ENCODE measurements around the gene PLXNB1. TPM values are rescaled to one million over a fixed set of nuclear protein-coding genes. Genes with fewer than 3 reads are reported as not detected.

PLXNB1 gene
- total and polyA plus RNA-seq, 2 of the 13 experiments (the other 11 are each of a cell fraction or from before 2014, with no cell fraction given) = 86.0 to 143 TPM

DNA sequence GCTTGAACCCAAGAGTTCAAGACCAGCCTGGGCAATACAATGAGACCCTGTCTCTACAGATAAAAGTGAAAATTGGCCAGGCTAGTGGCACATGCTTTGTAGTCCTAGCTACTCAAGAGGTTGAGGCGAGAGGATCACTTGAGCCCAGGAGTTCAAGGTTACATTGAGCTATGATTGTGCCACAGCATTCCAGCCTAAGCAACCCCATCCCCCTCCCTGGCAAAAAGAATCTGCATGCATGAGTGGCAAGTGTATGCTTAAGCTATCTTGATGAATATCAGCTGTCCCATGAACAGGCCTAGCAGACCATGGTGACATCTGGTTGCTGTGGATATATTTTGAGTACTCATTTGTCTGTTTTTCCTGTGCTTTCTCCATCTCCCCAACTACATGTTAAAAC lies 21.4 kb upstream of the PLXNB1 start (continued):
- TF ChIP-seq, protein P1, sequence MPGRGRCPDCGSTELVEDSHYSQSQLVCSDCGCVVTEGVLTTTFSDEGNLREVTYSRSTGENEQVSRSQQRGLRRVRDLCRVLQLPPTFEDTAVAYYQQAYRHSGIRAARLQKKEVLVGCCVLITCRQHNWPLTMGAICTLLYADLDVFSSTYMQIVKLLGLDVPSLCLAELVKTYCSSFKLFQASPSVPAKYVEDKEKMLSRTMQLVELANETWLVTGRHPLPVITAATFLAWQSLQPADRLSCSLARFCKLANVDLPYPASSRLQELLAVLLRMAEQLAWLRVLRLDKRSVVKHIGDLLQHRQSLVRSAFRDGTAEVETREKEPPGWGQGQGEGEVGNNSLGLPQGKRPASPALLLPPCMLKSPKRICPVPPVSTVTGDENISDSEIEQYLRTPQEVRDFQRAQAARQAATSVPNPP (CRISPR knock-in tag; IDR thresholded peaks at IDR 0.05) = no peak
- TF ChIP-seq ZSCAN25 (CRISPR knock-in tag; IDR thresholded peaks at IDR 0.05) = no peak
- TF ChIP-seq TBX3 (IDR thresholded peaks at IDR 0.05; ENCODE audit: borderline replicate concordance) = no peak
- TF ChIP-seq BCL6 (CRISPR knock-in tag; IDR thresholded peaks at IDR 0.05) = no peak
- TF ChIP-seq CCDC6 (CRISPR knock-in tag; IDR thresholded peaks at IDR 0.05) = no peak
- TF ChIP-seq, protein P2, sequence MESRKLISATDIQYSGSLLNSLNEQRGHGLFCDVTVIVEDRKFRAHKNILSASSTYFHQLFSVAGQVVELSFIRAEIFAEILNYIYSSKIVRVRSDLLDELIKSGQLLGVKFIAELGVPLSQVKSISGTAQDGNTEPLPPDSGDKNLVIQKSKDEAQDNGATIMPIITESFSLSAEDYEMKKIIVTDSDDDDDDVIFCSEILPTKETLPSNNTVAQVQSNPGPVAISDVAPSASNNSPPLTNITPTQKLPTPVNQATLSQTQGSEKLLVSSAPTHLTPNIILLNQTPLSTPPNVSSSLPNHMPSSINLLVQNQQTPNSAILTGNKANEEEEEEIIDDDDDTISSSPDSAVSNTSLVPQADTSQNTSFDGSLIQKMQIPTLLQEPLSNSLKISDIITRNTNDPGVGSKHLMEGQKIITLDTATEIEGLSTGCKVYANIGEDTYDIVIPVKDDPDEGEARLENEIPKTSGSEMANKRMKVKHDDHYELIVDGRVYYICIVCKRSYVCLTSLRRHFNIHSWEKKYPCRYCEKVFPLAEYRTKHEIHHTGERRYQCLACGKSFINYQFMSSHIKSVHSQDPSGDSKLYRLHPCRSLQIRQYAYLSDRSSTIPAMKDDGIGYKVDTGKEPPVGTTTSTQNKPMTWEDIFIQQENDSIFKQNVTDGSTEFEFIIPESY (CRISPR knock-in tag; IDR thresholded peaks at IDR 0.05) = no peak
- TF ChIP-seq, protein P3, sequence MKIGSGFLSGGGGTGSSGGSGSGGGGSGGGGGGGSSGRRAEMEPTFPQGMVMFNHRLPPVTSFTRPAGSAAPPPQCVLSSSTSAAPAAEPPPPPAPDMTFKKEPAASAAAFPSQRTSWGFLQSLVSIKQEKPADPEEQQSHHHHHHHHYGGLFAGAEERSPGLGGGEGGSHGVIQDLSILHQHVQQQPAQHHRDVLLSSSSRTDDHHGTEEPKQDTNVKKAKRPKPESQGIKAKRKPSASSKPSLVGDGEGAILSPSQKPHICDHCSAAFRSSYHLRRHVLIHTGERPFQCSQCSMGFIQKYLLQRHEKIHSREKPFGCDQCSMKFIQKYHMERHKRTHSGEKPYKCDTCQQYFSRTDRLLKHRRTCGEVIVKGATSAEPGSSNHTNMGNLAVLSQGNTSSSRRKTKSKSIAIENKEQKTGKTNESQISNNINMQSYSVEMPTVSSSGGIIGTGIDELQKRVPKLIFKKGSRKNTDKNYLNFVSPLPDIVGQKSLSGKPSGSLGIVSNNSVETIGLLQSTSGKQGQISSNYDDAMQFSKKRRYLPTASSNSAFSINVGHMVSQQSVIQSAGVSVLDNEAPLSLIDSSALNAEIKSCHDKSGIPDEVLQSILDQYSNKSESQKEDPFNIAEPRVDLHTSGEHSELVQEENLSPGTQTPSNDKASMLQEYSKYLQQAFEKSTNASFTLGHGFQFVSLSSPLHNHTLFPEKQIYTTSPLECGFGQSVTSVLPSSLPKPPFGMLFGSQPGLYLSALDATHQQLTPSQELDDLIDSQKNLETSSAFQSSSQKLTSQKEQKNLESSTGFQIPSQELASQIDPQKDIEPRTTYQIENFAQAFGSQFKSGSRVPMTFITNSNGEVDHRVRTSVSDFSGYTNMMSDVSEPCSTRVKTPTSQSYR (CRISPR knock-in tag; IDR thresholded peaks at IDR 0.05; ENCODE audit: borderline replicate concordance) = peak; percentile 93
- no peak for TF ChIP-seq RFX3 (CRISPR knock-in tag; IDR thresholded peaks at IDR 0.05)
- TF ChIP-seq U2AF1 (optimal IDR thresholded peaks at IDR 0.05; ENCODE audit: low read depth, low read length) = no peak
- peak; percentile 29; the same call in 1 of the 2 replicates for TF ChIP-seq THAP11 (CRISPR knock-in tag; IDR thresholded peaks at IDR 0.05)
- TF ChIP-seq ZNF781 (CRISPR knock-in tag; IDR thresholded peaks at IDR 0.05; ENCODE audit: borderline replicate concordance, not compliant biosample characterization) = no peak
- no peak for TF ChIP-seq ZNF451 (CRISPR knock-in tag; IDR thresholded peaks at IDR 0.05)
- peak; percentile 59 for TF ChIP-seq RARA (CRISPR knock-in tag; IDR thresholded peaks at IDR 0.05)
- TF ChIP-seq ZNF546 (CRISPR knock-in tag; conservative IDR thresholded peaks at IDR 0.05) = no peak
- TF ChIP-seq, protein P4, sequence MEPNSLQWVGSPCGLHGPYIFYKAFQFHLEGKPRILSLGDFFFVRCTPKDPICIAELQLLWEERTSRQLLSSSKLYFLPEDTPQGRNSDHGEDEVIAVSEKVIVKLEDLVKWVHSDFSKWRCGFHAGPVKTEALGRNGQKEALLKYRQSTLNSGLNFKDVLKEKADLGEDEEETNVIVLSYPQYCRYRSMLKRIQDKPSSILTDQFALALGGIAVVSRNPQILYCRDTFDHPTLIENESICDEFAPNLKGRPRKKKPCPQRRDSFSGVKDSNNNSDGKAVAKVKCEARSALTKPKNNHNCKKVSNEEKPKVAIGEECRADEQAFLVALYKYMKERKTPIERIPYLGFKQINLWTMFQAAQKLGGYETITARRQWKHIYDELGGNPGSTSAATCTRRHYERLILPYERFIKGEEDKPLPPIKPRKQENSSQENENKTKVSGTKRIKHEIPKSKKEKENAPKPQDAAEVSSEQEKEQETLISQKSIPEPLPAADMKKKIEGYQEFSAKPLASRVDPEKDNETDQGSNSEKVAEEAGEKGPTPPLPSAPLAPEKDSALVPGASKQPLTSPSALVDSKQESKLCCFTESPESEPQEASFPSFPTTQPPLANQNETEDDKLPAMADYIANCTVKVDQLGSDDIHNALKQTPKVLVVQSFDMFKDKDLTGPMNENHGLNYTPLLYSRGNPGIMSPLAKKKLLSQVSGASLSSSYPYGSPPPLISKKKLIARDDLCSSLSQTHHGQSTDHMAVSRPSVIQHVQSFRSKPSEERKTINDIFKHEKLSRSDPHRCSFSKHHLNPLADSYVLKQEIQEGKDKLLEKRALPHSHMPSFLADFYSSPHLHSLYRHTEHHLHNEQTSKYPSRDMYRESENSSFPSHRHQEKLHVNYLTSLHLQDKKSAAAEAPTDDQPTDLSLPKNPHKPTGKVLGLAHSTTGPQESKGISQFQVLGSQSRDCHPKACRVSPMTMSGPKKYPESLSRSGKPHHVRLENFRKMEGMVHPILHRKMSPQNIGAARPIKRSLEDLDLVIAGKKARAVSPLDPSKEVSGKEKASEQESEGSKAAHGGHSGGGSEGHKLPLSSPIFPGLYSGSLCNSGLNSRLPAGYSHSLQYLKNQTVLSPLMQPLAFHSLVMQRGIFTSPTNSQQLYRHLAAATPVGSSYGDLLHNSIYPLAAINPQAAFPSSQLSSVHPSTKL (CRISPR knock-in tag; IDR thresholded peaks at IDR 0.05) = peak; percentile 58; the same call in 1 of the 2 replicates
- TF ChIP-seq, protein P5, sequence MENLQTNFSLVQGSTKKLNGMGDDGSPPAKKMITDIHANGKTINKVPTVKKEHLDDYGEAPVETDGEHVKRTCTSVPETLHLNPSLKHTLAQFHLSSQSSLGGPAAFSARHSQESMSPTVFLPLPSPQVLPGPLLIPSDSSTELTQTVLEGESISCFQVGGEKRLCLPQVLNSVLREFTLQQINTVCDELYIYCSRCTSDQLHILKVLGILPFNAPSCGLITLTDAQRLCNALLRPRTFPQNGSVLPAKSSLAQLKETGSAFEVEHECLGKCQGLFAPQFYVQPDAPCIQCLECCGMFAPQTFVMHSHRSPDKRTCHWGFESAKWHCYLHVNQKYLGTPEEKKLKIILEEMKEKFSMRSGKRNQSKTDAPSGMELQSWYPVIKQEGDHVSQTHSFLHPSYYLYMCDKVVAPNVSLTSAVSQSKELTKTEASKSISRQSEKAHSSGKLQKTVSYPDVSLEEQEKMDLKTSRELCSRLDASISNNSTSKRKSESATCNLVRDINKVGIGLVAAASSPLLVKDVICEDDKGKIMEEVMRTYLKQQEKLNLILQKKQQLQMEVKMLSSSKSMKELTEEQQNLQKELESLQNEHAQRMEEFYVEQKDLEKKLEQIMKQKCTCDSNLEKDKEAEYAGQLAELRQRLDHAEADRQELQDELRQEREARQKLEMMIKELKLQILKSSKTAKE (CRISPR knock-in tag; IDR thresholded peaks at IDR 0.05; ENCODE audit: borderline replicate concordance) = no peak
- TF ChIP-seq SMARCE1 (IDR thresholded peaks at IDR 0.05; ENCODE audit: borderline replicate concordance) = no peak
- no peak for TF ChIP-seq ZNF724P (CRISPR knock-in tag; IDR thresholded peaks at IDR 0.05; ENCODE audit: borderline replicate concordance)
- no peak for TF ChIP-seq FOXM1 (CRISPR knock-in tag; IDR thresholded peaks at IDR 0.05)

All from HepG2 (cell line).